ENCODE results near the gene MSL3B.

Gene MSL3B

DNA sequence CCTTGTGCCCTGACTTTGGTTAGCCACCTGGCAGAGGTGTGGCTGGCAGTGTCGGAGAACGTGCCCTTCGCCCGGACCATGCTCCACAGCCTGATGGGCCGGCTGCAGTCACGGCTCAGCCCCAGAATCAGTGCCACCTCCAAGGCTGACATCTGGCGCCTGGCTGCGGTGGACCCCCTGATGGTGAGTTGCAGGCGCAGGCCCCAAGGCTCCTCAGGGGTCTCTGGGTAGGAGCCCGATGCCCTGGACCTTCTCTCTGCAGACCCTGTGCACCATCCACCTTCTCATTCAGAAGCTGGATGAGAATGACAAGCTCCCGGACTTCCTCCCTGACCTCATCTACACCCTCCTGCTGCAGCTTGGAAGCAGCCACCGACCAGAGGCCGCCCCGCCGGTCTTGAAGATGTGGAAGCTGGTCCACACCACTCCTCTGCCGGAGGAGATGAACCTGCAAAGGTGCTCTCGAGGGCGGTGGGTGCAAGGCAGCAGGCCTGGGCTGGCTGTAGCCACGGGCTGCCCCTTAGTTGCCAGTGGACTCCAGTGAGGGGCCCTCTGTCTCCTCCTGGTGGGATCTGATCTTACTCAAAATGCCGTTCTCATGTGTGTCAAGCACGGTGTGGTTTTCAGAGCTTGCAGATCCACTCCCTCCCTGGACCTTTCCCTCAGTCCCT, 46.0 kb downstream of the MSL3B start:
- intact Hi-C loops (cut with DNase I; ENCODE audit: low total_unique reads), result no loop called here
- TF ChIP-seq, protein P1, sequence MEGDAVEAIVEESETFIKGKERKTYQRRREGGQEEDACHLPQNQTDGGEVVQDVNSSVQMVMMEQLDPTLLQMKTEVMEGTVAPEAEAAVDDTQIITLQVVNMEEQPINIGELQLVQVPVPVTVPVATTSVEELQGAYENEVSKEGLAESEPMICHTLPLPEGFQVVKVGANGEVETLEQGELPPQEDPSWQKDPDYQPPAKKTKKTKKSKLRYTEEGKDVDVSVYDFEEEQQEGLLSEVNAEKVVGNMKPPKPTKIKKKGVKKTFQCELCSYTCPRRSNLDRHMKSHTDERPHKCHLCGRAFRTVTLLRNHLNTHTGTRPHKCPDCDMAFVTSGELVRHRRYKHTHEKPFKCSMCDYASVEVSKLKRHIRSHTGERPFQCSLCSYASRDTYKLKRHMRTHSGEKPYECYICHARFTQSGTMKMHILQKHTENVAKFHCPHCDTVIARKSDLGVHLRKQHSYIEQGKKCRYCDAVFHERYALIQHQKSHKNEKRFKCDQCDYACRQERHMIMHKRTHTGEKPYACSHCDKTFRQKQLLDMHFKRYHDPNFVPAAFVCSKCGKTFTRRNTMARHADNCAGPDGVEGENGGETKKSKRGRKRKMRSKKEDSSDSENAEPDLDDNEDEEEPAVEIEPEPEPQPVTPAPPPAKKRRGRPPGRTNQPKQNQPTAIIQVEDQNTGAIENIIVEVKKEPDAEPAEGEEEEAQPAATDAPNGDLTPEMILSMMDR (IDR thresholded peaks at IDR 0.05), result no peak
- peak; percentile 15 to 45 for DNase-seq
- no peak overlapping the region for H3K4me3 ChIP-seq
- no peak overlapping the region for H3K27ac ChIP-seq
- H3K9me3 ChIP-seq, result peaks cover 0 to 10% (median 0%) of the 10 kb centered on the region in 3 donors
- H3K4me1 ChIP-seq, result no peaks in the 10 kb centered on the region
- no peaks in the 10 kb centered on the region for H3K27me3 ChIP-seq
- no peaks in the 10 kb centered on the region for H3K36me3 ChIP-seq

DNA sequence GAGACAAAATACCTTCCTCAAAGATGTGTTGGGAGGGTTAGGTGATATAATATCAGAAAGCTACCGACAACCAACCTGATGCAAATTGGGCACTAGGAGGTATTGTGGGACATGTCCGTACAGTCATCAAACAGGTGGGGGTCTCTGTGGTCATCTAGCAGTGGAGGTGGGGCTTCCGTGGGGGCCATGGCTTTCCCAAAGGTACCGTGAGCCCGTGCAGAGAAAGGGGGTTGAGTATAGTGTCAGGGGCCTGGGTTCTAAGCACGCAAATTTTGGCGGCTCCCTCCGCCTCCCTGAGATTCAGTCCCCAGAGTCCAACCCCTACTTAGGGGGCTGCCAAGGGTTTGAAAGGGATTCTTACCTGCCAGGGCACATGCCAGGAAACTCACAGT, 46.5 kb downstream of the MSL3B start:
- no peaks in the 10 kb centered on the region for H3K36me3 ChIP-seq
- TF ChIP-seq, protein P1 (IDR thresholded peaks at IDR 0.05), result no peak
- DNase-seq, result peak; percentile 9 to 41
- no peaks in the 10 kb centered on the region for H3K27me3 ChIP-seq
- no peaks in the 10 kb centered on the region for H3K4me1 ChIP-seq
- no peak overlapping the region for H3K27ac ChIP-seq
- peaks cover 0 to 9% (median 0%) of the 10 kb centered on the region in 3 donors for H3K9me3 ChIP-seq
- intact Hi-C loops (cut with DNase I; ENCODE audit: low total_unique reads), result no loop called here
- no peak overlapping the region for H3K4me3 ChIP-seq

DNA sequence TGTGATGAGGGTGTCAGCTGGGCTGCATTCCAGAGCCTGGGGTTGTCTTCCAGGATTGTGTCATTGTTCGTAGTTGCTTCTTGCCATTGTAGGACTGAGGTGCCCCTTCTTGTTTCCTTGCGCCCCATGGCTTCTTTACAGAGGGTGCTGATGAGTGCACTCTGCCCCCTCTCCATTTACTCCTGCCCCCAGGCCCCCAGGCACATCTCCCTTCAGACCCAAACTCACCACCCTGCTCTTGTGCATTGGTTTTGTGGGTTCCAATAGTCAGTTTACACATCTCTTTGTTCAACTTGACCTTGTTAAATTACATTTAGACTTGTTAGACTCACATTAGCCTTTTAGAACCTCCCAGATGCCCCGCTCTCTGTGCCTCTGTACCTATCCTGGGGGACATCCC, 47.0 kb downstream of the MSL3B start:
- Histone ChIP-seq H3K4me3 (no peak overlapping the region), H3K27me3 (no peaks in the 10 kb centered on the region), H3K36me3 (no peaks in the 10 kb centered on the region), H3K9me3 (peaks cover 0 to 7% (median 0%) of the 10 kb centered on the region in 3 donors), H3K27ac (no peak overlapping the region), H3K4me1 (no peaks in the 10 kb centered on the region)
- TF ChIP-seq, protein P1 (IDR thresholded peaks at IDR 0.05), result no peak
- intact Hi-C loops (cut with DNase I; ENCODE audit: low total_unique reads), result no loop called here
- DNase-seq, result peak; percentile 3 to 19

DNA sequence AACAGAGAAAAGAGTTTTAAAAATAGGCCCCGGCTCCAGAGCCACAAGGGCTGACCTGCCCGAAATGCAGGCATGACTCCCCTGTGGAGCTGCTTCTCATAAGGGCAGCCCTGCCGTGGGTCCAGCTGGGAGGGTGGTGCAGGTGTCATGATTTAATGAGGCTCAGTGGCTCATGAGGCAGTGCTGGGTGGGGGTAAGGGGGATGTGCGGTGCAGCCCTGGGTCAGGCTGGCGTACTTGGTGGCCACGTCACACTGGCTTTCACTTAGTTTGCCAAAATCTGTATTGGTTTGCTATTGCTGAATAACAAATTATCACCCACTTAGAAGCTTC, 47.4 kb downstream of the MSL3B start:
- Histone ChIP-seq H3K27ac (no peak overlapping the region), H3K27me3 (no peaks in the 10 kb centered on the region), H3K4me3 (no peak overlapping the region), H3K4me1 (no peaks in the 10 kb centered on the region), H3K9me3 (peaks cover 0 to 4% (median 0%) of the 10 kb centered on the region in 3 donors), H3K36me3 (no peaks in the 10 kb centered on the region)
- intact Hi-C loops (cut with DNase I; ENCODE audit: low total_unique reads), result no loop called here
- TF ChIP-seq, protein P1 (IDR thresholded peaks at IDR 0.05), result no peak
- DNase-seq, result peak; percentile 12 to 54

DNA sequence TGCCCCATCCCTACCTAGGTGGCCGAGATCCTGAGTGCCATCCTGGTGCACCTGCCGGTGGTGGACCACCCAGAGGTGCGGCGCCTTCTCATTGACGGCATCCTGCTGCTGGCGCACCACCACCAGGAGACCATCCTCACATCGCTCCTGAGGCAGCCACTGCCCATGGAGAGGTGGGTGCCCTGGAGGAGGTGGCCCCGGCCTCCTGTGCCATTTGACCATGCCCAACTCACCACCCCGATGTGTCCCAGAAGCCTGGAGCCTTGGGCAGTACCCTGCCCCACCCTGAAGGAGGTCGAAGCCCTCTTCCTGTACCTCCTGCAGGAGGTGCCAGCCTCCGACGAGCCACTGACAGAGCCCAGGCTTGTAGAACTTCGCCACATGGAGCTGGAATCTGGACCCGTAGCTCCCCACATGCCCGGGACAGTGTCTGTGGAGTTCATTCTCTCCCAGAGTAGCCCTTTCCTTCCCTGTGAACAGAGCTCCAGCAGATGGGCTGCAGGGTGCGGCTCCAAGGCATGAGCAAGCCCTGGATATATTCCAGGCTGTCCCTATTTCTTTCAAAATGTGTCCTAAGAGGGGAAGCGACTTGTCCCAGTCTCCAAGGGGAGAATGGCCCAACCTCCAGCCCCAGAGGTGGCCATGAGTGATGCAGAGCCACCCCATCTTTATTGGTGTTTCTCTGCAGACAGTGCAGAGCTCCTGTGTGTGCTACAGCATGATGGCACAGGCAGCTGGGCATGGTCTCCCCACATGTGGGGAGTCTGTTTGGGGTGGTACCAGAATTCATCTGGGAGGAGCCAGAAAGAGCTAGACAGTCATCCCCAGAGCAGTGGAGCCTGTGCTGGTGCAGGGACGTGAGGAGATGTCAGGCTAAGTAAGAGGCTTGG, 48.1 kb downstream of the MSL3B start:
- Histone ChIP-seq H3K4me3 (no peak overlapping the region), H3K27me3 (no peaks in the 10 kb centered on the region), H3K27ac (no peak overlapping the region), H3K36me3 (no peaks in the 10 kb centered on the region), H3K4me1 (no peaks in the 10 kb centered on the region), H3K9me3 (peaks cover 0 to 4% (median 0%) of the 10 kb centered on the region in 3 donors)
- DNase-seq, result peak; percentile 16 to 39
- intact Hi-C loops (cut with DNase I; ENCODE audit: low total_unique reads), result no loop called here
- TF ChIP-seq, protein P1 (IDR thresholded peaks at IDR 0.05), result no peak

Data from tibial artery (tissue), 4 donors.